HL-60 (cell line): Measurements from ENCODE around the gene ZSCAN20.

Experiments used
- DNase-seq, 2 experiments: peaks; one replicate each; pipeline ENCODE4 v3.0.0-alpha.2; 2010 to 2020; ENCODE audit warnings: low read depth in 1 of 2, low spot score in 1 of 2
- H3K27ac ChIP-seq: fragments of 250-450 bp; sonication (Bioruptor Pico); replicated peaks from 2 replicates; pipeline ENCODE4 v1.5.1; 2020; ENCODE audit warnings: mild to moderate bottlenecking, moderate library complexity
- H3K27me3 ChIP-seq: fragments of 250-450 bp; sonication (Bioruptor Pico); 2 replicates; pipeline ENCODE4 v1.5.1; 2021; ENCODE audit warnings: mild to moderate bottlenecking, moderate library complexity; ENCODE audit not compliant: insufficient read depth, poor library complexity, severe bottlenecking
- H3K4me3 ChIP-seq: replicated peaks from 2 replicates; pipeline ENCODE4 v1.5.1; 2011; ENCODE audit warnings: mild to moderate bottlenecking, control low read depth, low read length; ENCODE audit not compliant: insufficient read depth
- GABPA ChIP-seq: IDR thresholded peaks from 2 replicates; pipeline ENCODE4 v1.6.1; 2012; ENCODE audit warnings: low read depth
- POLR2AphosphoS5 ChIP-seq: IDR thresholded peaks from 2 replicates; pipeline ENCODE4 v1.6.1; 2012; ENCODE audit warnings: low read depth
- SPI1 ChIP-seq: IDR thresholded peaks from 2 replicates; pipeline ENCODE4 v1.6.1; 2012; ENCODE audit warnings: low read depth, mild to moderate bottlenecking, borderline replicate concordance
- TF ChIP-seq, protein P1 (sequence below): IDR thresholded peaks from one replicate; pipeline ENCODE4 v1.5.1; 2011; ENCODE audit warnings: low read length, control low read depth, inconsistent platforms; ENCODE audit not compliant: insufficient read depth
- TF ChIP-seq, protein P2 (sequence below): IDR thresholded peaks from 2 replicates; pipeline ENCODE4 v1.6.1; 2012; ENCODE audit warnings: low read depth; ENCODE audit not compliant: insufficient replicate concordance

ZSCAN20 gene

DNA sequence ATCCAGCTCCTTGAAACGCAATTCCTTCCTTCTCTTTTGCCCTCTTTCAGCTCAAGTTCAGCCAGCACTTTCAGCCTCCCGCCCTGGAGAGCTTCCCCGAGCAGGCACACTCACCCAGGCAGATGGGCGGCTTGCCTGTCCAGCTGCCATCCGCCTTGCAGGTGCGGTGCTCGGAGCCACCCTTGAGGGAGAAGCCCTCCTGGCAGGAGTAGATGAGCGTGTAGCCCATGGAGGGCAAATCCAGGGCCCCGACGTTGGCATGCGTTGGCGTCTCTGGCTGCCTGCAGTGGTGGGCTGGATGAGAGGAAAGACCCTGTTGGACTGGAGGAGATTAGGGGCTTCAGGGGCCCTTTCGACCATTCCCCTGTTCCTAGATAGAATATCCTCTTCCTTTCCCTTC is 60.5 kb downstream of the ZSCAN20 start:
- TF ChIP-seq POLR2AphosphoS5 (no peak), GABPA (no peak), SPI1 (no peak)
- TF ChIP-seq, protein P1, sequence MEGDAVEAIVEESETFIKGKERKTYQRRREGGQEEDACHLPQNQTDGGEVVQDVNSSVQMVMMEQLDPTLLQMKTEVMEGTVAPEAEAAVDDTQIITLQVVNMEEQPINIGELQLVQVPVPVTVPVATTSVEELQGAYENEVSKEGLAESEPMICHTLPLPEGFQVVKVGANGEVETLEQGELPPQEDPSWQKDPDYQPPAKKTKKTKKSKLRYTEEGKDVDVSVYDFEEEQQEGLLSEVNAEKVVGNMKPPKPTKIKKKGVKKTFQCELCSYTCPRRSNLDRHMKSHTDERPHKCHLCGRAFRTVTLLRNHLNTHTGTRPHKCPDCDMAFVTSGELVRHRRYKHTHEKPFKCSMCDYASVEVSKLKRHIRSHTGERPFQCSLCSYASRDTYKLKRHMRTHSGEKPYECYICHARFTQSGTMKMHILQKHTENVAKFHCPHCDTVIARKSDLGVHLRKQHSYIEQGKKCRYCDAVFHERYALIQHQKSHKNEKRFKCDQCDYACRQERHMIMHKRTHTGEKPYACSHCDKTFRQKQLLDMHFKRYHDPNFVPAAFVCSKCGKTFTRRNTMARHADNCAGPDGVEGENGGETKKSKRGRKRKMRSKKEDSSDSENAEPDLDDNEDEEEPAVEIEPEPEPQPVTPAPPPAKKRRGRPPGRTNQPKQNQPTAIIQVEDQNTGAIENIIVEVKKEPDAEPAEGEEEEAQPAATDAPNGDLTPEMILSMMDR: no peak
- TF ChIP-seq, protein P2, sequence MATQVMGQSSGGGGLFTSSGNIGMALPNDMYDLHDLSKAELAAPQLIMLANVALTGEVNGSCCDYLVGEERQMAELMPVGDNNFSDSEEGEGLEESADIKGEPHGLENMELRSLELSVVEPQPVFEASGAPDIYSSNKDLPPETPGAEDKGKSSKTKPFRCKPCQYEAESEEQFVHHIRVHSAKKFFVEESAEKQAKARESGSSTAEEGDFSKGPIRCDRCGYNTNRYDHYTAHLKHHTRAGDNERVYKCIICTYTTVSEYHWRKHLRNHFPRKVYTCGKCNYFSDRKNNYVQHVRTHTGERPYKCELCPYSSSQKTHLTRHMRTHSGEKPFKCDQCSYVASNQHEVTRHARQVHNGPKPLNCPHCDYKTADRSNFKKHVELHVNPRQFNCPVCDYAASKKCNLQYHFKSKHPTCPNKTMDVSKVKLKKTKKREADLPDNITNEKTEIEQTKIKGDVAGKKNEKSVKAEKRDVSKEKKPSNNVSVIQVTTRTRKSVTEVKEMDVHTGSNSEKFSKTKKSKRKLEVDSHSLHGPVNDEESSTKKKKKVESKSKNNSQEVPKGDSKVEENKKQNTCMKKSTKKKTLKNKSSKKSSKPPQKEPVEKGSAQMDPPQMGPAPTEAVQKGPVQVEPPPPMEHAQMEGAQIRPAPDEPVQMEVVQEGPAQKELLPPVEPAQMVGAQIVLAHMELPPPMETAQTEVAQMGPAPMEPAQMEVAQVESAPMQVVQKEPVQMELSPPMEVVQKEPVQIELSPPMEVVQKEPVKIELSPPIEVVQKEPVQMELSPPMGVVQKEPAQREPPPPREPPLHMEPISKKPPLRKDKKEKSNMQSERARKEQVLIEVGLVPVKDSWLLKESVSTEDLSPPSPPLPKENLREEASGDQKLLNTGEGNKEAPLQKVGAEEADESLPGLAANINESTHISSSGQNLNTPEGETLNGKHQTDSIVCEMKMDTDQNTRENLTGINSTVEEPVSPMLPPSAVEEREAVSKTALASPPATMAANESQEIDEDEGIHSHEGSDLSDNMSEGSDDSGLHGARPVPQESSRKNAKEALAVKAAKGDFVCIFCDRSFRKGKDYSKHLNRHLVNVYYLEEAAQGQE: no peak
- no peak for DNase-seq
- Histone ChIP-seq H3K27me3 (no peaks in the 10 kb centered on the region), H3K27ac (no peak overlapping the region), H3K4me3 (no peak overlapping the region)

- DNase-seq: no peak
- no peak overlapping the region for H3K27ac ChIP-seq
- no peak overlapping the region for H3K4me3 ChIP-seq
- no peaks in the 10 kb centered on the region for H3K27me3 ChIP-seq
- TF ChIP-seq POLR2AphosphoS5: no peak
- TF ChIP-seq, protein P2: no peak
- TF ChIP-seq SPI1: no peak
- no peak for TF ChIP-seq GABPA
- TF ChIP-seq, protein P1: no peak
Observed at GRCh38 chr1:33535334-33535733, 62.9 kb downstream of the ZSCAN20 start.

GRCh38 chr1:33537885-33538284 is 65.4 kb downstream of the ZSCAN20 start:
- no peaks in the 10 kb centered on the region for H3K27me3 ChIP-seq
- H3K4me3 ChIP-seq: no peak overlapping the region
- TF ChIP-seq POLR2AphosphoS5 (no peak), GABPA (no peak), SPI1 (no peak)
- TF ChIP-seq, protein P2: no peak
- TF ChIP-seq, protein P1: no peak
- no peak overlapping the region for H3K27ac ChIP-seq
- no peak for DNase-seq
